Fibroblast of villous mesenchyme (primary cell): Measurements from ENCODE around the gene PIGA. TPM values are rescaled to one million over a fixed set of nuclear protein-coding genes. Genes with fewer than 3 reads are reported as not detected.
A peak's percentile ranks its signal among the peaks of the same experiment; 100 is the strongest.
"Not testable (repeated sequence)": the region's sequence is repeated elsewhere in the genome, so short reads cannot be mapped to it uniquely, and the experiment has no call there.

ENCODE experiments used
- DNase-seq: peaks from one replicate; pipeline ENCODE4 v3.0.0-alpha.2; 2010; ENCODE audit warnings: low read depth
- H3K4me3 ChIP-seq: 2 replicates; pipeline ENCODE4 v1.5.1; 2011; ENCODE audit warnings: low read depth, mild to moderate bottlenecking, low read length
- total RNA-seq: library from RNA; depleted of rRNA; stranded (reverse); fragments of >200 nt; gene quantifications from 2 replicates; pipeline ENCODE4 v1.2.3, GENCODE V29; 2012
- TF ChIP-seq, protein P1 (sequence below): IDR thresholded peaks from 2 replicates; pipeline ENCODE4 v1.5.1; 2012; ENCODE audit warnings: low read depth, mild to moderate bottlenecking, low read length; ENCODE audit not compliant: insufficient read depth

Gene PIGA
- total RNA-seq, 1 donor, result 9.9 TPM

DNA sequence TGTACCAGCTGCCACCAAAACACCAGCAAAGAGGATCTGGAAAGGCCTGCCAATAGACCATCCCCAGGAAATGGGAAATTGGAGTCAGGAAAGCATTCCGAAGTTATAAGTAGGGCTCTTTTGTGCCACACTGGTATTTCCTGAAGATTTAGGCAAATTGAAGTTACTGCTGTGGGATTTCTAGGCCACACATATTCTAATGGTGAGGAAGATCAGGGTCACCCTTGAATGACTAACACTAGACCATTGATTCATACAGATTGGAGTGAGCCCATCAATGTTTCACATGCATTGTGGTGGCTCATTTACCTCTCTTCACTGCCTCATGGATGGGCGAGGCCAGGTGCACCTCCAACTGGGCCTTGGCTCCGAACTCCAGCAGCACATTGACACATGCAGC is 42.5 kb downstream of the PIGA start:
- H3K4me3 ChIP-seq, result no peak overlapping the region
- TF ChIP-seq, protein P1, sequence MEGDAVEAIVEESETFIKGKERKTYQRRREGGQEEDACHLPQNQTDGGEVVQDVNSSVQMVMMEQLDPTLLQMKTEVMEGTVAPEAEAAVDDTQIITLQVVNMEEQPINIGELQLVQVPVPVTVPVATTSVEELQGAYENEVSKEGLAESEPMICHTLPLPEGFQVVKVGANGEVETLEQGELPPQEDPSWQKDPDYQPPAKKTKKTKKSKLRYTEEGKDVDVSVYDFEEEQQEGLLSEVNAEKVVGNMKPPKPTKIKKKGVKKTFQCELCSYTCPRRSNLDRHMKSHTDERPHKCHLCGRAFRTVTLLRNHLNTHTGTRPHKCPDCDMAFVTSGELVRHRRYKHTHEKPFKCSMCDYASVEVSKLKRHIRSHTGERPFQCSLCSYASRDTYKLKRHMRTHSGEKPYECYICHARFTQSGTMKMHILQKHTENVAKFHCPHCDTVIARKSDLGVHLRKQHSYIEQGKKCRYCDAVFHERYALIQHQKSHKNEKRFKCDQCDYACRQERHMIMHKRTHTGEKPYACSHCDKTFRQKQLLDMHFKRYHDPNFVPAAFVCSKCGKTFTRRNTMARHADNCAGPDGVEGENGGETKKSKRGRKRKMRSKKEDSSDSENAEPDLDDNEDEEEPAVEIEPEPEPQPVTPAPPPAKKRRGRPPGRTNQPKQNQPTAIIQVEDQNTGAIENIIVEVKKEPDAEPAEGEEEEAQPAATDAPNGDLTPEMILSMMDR, result no peak
- no peak for DNase-seq

DNA sequence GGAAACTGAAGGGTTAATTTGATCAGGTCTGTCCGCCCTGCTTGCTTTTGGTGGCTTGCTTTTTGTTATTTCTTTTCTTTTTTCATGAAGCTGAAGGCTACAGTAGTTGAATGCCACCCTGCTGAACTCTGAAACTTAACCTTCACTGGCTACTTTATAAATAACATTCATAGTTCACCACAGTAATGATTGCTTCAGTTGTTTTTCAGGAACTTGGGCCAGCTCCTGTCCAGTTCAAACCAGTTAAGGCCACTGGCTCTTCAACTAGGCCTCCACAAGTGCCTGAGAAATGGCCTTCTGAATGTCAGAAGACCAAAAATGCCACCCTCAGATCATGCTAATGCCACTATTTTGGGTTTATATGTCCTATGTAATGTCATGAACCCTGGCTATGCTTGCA is 57.7 kb downstream of the PIGA start:
- TF ChIP-seq, protein P1, result no peak
- DNase-seq, result no peak
- H3K4me3 ChIP-seq, result no peak overlapping the region

GRCh38 chrX:15274946-15275345 is 60.4 kb downstream of the PIGA start:
- DNase-seq, result no peak
- no peak overlapping the region for H3K4me3 ChIP-seq
- TF ChIP-seq, protein P1, result no peak

DNA sequence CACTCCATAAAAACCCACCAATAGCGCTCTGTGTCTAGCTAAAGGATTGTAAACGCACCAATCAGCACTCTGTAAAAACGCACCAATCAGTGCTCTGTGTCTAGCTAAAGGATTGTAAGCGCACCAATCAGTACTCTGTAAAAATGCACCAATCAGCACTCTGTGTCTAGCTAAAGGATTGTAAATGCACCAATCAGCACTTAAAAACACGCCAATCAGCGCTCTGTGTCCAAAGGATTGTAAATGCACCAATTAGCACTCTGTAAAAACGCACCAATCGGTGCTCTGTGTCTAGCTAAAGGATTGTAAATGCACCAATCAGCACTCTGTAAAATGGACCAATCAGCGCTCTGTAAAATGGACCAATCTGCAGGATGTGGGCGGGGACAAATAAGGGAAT is 62.0 kb downstream of the PIGA start:
- H3K4me3 ChIP-seq, DNase-seq: not testable (repeated sequence)

DNA sequence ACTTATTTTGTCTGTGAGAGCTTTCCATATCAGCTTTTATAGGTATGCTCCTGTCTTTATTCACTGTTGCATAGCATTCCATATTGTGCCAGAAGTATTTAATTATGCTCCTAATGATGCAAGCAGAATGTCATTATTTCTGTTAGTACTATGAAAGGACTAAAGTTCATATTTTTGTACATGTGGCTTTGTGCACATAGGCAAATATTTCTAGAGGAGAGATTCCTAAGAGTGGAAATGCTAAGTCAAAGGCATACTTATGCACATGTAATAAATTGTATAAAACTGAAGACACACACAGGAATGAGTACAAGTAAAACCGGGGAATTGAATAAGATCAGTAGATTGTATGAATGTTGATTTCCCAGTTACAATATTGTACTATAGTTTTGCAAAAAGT is 63.6 kb downstream of the PIGA start:
- no peak for DNase-seq
- H3K4me3 ChIP-seq, result no peak overlapping the region
- TF ChIP-seq, protein P1, result no peak

GRCh38 chrX:15269618-15270521 is 65.5 kb downstream of the PIGA start, which contains the start of gene ASB9:
ASB9 (minus strand) TSS chrX:15270083; CDS start chrX:15269874, 209 bp downstream.
- DNase-seq, result peak; percentile 37

More at GRCh38 chrX:15269618-15270521, 65.5 kb downstream of the PIGA start, which contains the start of gene ASB9:
- TF ChIP-seq, protein P1, result no peak
- H3K4me3 ChIP-seq, result no peak within 1 kb of the TSS

Other genes with a start within 250 kb of the PIGA start
- gene ASB9, start 65.4 kb downstream of the PIGA start, total RNA-seq, result 0.64 and 2.6 TPM in 2 replicates
- not detected in 2 replicates for gene ASB11, start 19.9 kb downstream of the PIGA start, total RNA-seq
- under 0.01 TPM in 1 of 2 replicates, not detected in the other for gene VEGFD, start 48.9 kb upstream of the PIGA start, total RNA-seq
- gene PIR, start 157.8 kb upstream of the PIGA start, total RNA-seq, result 12.9 and 17.7 TPM in 2 replicates
- under 0.01 TPM in 1 of 2 replicates, not detected in the other for gene BMX, start 165.3 kb upstream of the PIGA start, total RNA-seq